C4-2B (cell line): Measurements from ENCODE around the gene PPP1R10.

Experiments used
- H3K27ac ChIP-seq: fragments of 450-650 bp; 2 replicates; pipeline ENCODE4 v1.5.1; 2017
- CTCF ChIP-seq: fragments of 450-650 bp; conservative IDR thresholded peaks from 2 replicates; pipeline ENCODE4 v1.5.1; 2017; ENCODE audit warnings: mild to moderate bottlenecking
- ZFX ChIP-seq: fragments of 450-650 bp; IDR thresholded peaks from 2 replicates; pipeline ENCODE4 v1.6.1; 2017

PPP1R10 gene

GRCh38 chr6:30640481-30640880 lies 23.4 kb upstream of the PPP1R10 start:
- TF ChIP-seq CTCF (no peak), ZFX (no peak)

DNA sequence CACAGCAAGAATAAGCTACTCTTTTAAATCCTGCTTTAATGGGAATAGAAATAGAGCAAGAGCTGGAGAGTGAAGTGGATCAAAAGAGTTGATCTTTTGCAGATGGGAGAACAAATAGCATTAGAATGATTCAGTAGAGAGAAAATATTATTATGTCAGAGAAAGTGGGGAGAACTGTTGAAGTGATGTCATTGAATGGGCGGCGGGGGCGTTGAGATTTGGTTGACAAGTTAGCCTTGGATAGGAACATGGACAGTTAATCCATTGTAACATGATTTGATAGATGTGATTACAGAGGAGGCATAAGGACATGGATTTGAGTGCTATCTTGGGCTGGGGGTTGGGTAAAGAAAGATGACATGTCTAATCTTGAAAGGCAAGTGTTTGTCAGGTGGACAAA lies 18.8 kb upstream of the PPP1R10 start:
- no peak overlapping the region for H3K27ac ChIP-seq
- no peak for TF ChIP-seq CTCF
- TF ChIP-seq ZFX: no peak

More at GRCh38 chr6:30640481-30640880, 23.4 kb upstream of the PPP1R10 start:
- H3K27ac ChIP-seq: no peak overlapping the region

DNA sequence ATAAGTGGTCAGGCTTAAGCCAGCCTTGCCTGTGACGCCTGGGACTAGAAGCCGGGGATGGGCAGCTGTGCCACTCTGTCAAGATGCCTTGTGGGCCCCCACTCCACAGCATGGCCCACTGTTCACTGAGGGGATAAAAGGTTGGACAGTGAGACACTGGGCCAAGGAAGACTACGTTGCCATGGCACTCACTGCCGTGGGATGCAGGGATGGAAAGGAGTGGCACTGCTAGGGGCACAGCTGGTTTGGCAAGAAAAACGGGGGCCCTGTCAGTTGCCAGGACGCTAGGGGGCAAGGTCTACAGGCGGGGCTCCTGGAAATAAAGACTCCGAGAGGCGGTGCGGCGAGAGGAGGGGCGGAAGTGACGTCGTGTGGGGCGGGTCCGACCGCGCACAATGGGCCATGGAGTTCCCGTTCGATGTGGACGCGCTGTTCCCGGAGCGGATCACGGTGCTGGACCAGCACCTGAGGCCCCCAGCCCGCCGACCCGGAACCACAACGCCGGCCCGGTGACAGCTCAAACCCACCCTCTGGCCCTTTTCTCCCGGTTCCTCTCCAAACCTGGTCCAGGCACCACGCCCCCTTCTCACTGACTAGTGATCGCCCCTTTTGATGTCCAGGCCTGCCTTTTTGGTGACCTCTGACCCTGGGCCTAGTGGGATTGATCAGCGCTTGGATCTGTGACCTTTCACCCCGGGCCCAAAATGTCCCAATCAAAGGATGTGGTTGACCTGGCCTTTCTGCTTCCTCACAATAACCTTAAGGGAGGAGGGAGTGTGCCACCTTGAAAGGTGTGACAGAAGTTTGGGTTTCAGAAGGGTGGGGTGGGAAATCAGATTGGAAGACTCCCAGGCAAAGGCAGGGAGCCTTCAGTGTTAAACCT lies 9.7 kb upstream of the PPP1R10 start, which contains the start of gene ATAT1:
TSS of gene ATAT1 (plus strand) at position 391 of the 883 bp plus-strand sequence.
- peak within 1 kb of the TSS; percentile 76 for H3K27ac ChIP-seq
- TF ChIP-seq ZFX (peak; percentile 38; the same call in 1 of the 2 replicates), CTCF (no peak; the same call in 1 of the 2 replicates)

DNA sequence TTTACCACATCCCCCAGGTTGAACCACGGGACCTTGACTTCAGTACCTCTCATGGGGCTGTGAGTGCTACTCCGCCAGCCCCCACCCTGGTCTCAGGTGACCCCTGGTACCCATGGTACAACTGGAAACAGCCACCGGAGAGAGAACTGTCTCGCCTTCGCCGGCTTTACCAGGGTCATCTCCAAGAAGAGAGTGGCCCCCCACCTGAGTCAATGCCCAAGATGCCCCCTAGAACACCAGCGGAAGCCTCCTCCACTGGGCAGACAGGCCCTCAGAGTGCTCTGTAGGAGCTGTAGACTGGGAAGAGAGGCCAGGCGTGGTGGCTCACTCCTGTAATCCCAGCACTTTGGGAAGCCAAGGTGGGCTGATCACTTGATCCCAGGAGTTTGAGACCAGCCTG lies 8.5 kb upstream of the PPP1R10 start:
- no peak overlapping the region for H3K27ac ChIP-seq
- TF ChIP-seq ZFX: no peak
- TF ChIP-seq CTCF: no peak

DNA sequence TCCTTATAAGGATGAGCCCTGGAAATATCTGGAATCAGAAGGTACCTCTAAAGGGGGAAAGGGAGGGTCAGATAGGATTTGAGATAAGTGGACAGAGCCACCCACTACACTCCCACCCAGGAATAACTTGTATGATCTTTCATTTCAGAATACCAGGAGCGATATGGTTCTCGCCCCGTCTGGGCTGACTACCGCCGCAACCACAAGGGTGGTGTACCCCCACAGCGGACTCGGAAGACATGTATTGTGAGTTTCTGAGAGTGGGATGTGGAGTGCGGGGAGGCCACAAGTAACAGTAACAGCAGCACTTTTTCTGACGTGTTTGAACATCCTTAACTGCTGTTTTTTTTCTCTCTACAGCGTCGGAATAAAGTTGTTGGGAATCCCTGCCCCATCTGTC lies 2.5 kb upstream of the PPP1R10 start:
- TF ChIP-seq ZFX: no peak
- TF ChIP-seq CTCF: no peak
- no peak overlapping the region for H3K27ac ChIP-seq

GRCh38 chr6:30618270-30618797 lies 1.3 kb upstream of the PPP1R10 start:
- peak overlapping the region; percentile 87 for H3K27ac ChIP-seq
- TF ChIP-seq ZFX: no peak
- no peak for TF ChIP-seq CTCF

- TF ChIP-seq CTCF: no peak
- TF ChIP-seq ZFX: no peak
Measured at GRCh38 chr6:30617565-30618269, 674 bp upstream of the PPP1R10 start, which contains the start of gene MRPS18B. Gene MRPS18B, plus strand, starts transcription at chr6:30617840. Its CDS starts 26 bp downstream, at chr6:30617866.

More at GRCh38 chr6:30617565-30618269, 674 bp upstream of the PPP1R10 start, which contains the start of gene MRPS18B:
- H3K27ac ChIP-seq: peak within 1 kb of the TSS; percentile 87
